AG04449 (cell line): ENCODE measurements around the gene FAM124A.

Source experiments
- CTCF ChIA-PET: fragments of 350-600 bp; formaldehyde crosslinking; extraction: SDS; loops from one replicate; lab custom pipeline; 2021; ENCODE audit warnings: antibody characterized with exemption; lab: Yijun Ruan, JAX
- POLR2A ChIA-PET: fragments of 400-600, 350-600 bp; formaldehyde crosslinking; extraction: SDS; loops from one replicate; lab custom pipeline; 2020; ENCODE audit warnings: antibody characterized with exemption, inconsistent platforms; lab: Yijun Ruan, JAX
- DNase-seq: peaks from one replicate; pipeline ENCODE4 v3.0.0-alpha.2; 2010; ENCODE audit warnings: low read depth, low spot score
- H3K4me3 ChIP-seq: 2 replicates; pipeline ENCODE4 v1.5.1; 2011; ENCODE audit warnings: low read depth, mild to moderate bottlenecking, control low read depth, low read length
- CTCF ChIP-seq: IDR thresholded peaks from one replicate; pipeline ENCODE4 v1.5.1; 2011; ENCODE audit warnings: mild to moderate bottlenecking, moderate library complexity, low read length, control low read depth, inconsistent platforms; ENCODE audit not compliant: insufficient read depth; ENCODE audit errors: missing control alignments

The FAM124A gene

GRCh38 chr13:51251480-51251879, 29.3 kb downstream of the FAM124A start:
- TF ChIP-seq CTCF, result no peak
- no peak overlapping the region for H3K4me3 ChIP-seq
- DNase-seq, result no peak
- POLR2A ChIA-PET, result no interaction called here
- CTCF ChIA-PET, result no interaction called here

- CTCF ChIA-PET, result interaction anchor here (1.1 to 1.5 kb wide), 3 partner anchors 12 to 33 kb away, joined by 3 to 9 read pairs (median 3); no protein-coding TSS in a partner anchor
- H3K4me3 ChIP-seq, result no peak overlapping the region
- POLR2A ChIA-PET, result no interaction called here
- DNase-seq, result no peak
- no peak for TF ChIP-seq CTCF
These were observed 30.8 kb downstream of the FAM124A start for GRCh38 chr13:51252954-51253532.

- ChIA-PET POLR2A (no interaction called here), CTCF (interaction anchor here (1.0 kb wide), 1 partner anchor 31 kb away, joined by 7 read pairs; no protein-coding TSS in a partner anchor)
- no peak for TF ChIP-seq CTCF
These were observed 33.4 kb downstream of the FAM124A start for GRCh38 chr13:51255556-51255955.

GRCh38 chr13:51257187-51257586, 35.0 kb downstream of the FAM124A start:
- H3K4me3 ChIP-seq, result no peak overlapping the region
- no peak for DNase-seq
- no peak for TF ChIP-seq CTCF
- ChIA-PET CTCF (no interaction called here), POLR2A (no interaction called here)

More at GRCh38 chr13:51255556-51255955, 33.4 kb downstream of the FAM124A start:
- no peak for DNase-seq
- no peak overlapping the region for H3K4me3 ChIP-seq

- ChIA-PET POLR2A (no interaction called here), CTCF (interaction anchor here (0.5 to 1.8 kb wide), 2 partner anchors 28 to 491 kb away, joined by 3 to 5 read pairs; no protein-coding TSS in a partner anchor)
- no peak overlapping the region for H3K4me3 ChIP-seq
- DNase-seq, result no peak
- TF ChIP-seq CTCF, result no peak
These were observed 36.7 kb downstream of the FAM124A start for GRCh38 chr13:51258612-51259548.

GRCh38 chr13:51260154-51260553, 38.0 kb downstream of the FAM124A start:
- no peak for DNase-seq
- no peak overlapping the region for H3K4me3 ChIP-seq
- CTCF ChIA-PET, result interaction anchor here (3.1 kb wide), 1 partner anchor 27 kb away, joined by 11 read pairs; no protein-coding TSS in a partner anchor
- POLR2A ChIA-PET, result no interaction called here
- TF ChIP-seq CTCF, result no peak
